A549 treated with GW870086 at 1 μM for 4 hours (cell line): ENCODE data around the gene GBP6. TPM values are rescaled to one million over a fixed set of nuclear protein-coding genes. Genes with fewer than 3 reads are reported as not detected.

Experiments used
- total RNA-seq: library from RNA; stranded (reverse); fragments of 200-300 nt; extraction: Qiagen RNA extraction; gene quantifications from 5 replicates; pipeline ENCODE4 v1.2.3, GENCODE V29; 2022; ENCODE audit warnings: low read depth

Gene GBP6, protein sequence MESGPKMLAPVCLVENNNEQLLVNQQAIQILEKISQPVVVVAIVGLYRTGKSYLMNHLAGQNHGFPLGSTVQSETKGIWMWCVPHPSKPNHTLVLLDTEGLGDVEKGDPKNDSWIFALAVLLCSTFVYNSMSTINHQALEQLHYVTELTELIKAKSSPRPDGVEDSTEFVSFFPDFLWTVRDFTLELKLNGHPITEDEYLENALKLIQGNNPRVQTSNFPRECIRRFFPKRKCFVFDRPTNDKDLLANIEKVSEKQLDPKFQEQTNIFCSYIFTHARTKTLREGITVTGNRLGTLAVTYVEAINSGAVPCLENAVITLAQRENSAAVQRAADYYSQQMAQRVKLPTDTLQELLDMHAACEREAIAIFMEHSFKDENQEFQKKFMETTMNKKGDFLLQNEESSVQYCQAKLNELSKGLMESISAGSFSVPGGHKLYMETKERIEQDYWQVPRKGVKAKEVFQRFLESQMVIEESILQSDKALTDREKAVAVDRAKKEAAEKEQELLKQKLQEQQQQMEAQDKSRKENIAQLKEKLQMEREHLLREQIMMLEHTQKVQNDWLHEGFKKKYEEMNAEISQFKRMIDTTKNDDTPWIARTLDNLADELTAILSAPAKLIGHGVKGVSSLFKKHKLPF
- not detected in 5 replicates for total RNA-seq

DNA sequence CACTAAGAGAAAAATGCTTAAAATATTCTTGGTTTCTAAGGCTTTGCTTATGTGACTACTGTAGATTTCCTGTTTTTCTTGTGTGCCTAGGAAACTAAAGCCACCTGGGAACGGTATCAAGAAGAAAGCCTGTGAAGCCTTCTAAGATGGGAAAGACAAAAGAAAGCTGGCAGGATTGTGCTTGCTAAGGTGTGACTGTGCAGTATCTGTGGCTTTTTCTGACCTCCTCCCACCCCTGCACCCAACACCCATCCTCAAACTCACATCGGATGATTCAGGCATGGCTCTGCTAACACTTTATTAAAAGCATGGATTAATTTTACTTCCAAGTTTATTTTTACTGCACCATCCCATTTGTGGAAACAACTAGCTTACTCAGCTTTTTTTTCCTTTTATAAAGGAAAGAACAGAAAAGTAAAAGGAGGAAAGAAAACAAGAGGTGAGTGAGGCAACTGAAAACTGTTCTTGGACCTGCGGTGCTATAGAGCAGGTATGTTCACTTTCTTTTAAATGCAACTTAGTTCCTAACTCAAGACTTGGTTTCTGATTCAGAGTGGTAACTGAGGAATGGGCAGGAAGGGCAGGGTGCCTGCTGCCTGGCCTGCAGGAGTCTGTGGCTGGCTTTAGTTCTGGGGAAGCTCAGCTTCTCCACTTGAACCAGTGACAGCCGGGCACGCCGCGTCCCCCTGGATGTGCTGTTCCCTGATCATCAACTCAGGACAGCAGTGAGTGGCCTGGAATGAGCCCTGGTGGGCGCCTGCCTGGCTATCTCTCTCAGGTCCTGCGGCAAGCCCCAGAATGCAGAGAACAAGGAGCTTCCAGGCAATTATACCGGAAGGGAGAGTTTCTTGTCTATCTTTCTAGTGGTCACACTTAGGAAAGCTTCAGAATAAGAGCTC is at the start of gene GBP6:
Gene GBP6 (plus strand): TSS at position 422 of the 899 bp plus-strand sequence. CDS start 4,493 bp downstream, outside the sequence.

Other genes with a start within 250 kb of the GBP6 start
- gene GBP2, start 237.9 kb upstream of the GBP6 start, total RNA-seq, result 0.71 to 1.1 TPM (median 0.77 TPM) in 5 replicates
- gene GBP7, start 188.1 kb upstream of the GBP6 start, total RNA-seq, result not detected in 5 replicates
- 0.02 to 0.05 TPM (median 0.02 TPM) in 3 of 5 replicates, not detected in the others for gene GBP4, start 165.1 kb upstream of the GBP6 start, total RNA-seq
- 0.05 TPM in 1 of 5 replicates, not detected in the others for gene GBP5, start 91.2 kb upstream of the GBP6 start, total RNA-seq
- gene LRRC8B, start 160.8 kb downstream of the GBP6 start, total RNA-seq, result 3.3 to 5.7 TPM (median 4.7 TPM) in 5 replicates